Mesendoderm (in vitro differentiated cells): ENCODE measurements around the gene C3.

Experiments used
- DNase-seq: peaks from one replicate; pipeline ENCODE4 v3.0.0; 2013
- H2AK5ac ChIP-seq: 2 replicates; pipeline ENCODE4 v1.6.1; 2013; ENCODE audit warnings: low read length, inconsistent platforms
- H2BK120ac ChIP-seq: 2 replicates; pipeline ENCODE4 v1.6.1; 2013; ENCODE audit warnings: low read depth, mild to moderate bottlenecking, low read length, moderate library complexity, mixed read lengths
- H2BK15ac ChIP-seq: replicated peaks from 2 replicates; pipeline ENCODE4 v1.6.1; 2013; ENCODE audit warnings: low read depth, mild to moderate bottlenecking, moderate library complexity
- H2BK5ac ChIP-seq: 2 replicates; pipeline ENCODE4 v1.6.1; 2013; ENCODE audit warnings: low read length, inconsistent platforms
- H3K18ac ChIP-seq: 2 replicates; pipeline ENCODE4 v1.6.1; 2013; ENCODE audit warnings: mild to moderate bottlenecking, low read length, mixed read lengths
- H3K23ac ChIP-seq: one replicate; pipeline ENCODE4 v1.6.1; 2013; ENCODE audit warnings: low read length
- H3K27ac ChIP-seq: 2 replicates; pipeline ENCODE4 v1.5.1; 2013; ENCODE audit warnings: low read depth, mild to moderate bottlenecking, inconsistent platforms, low read length, moderate library complexity
- H3K27me3 ChIP-seq: 2 replicates; pipeline ENCODE4 v1.6.1; 2013; ENCODE audit warnings: low read length, control low read depth, mild to moderate bottlenecking, inconsistent platforms; ENCODE audit not compliant: insufficient read depth, poor library complexity
- H3K36me3 ChIP-seq: 2 replicates; pipeline ENCODE4 v1.6.1; 2013; ENCODE audit warnings: low read length, inconsistent platforms; ENCODE audit not compliant: control insufficient read depth, insufficient read depth
- H3K4ac ChIP-seq: one replicate; pipeline ENCODE4 v1.6.1; 2013; ENCODE audit warnings: low read depth, mild to moderate bottlenecking, low read length, moderate library complexity
- H3K4me1 ChIP-seq: 2 replicates; pipeline ENCODE4 v1.6.1; 2013; ENCODE audit warnings: low read depth, low read length, inconsistent platforms; ENCODE audit not compliant: control insufficient read depth
- H3K4me2 ChIP-seq: 2 replicates; pipeline ENCODE4 v1.6.1; 2013; ENCODE audit warnings: low read length
- H3K4me3 ChIP-seq: 2 replicates; pipeline ENCODE4 v1.5.1; 2013; ENCODE audit warnings: mild to moderate bottlenecking, low read length
- H3K56ac ChIP-seq: one replicate; pipeline ENCODE4 v1.6.1; 2013; ENCODE audit warnings: low read length
- H3K79me1 ChIP-seq: 2 replicates; pipeline ENCODE4 v1.6.1; 2013; ENCODE audit warnings: low read length, inconsistent platforms
- H3K79me2 ChIP-seq: 2 replicates; pipeline ENCODE4 v1.6.1; 2013; ENCODE audit warnings: mild to moderate bottlenecking, low read length; ENCODE audit not compliant: control insufficient read depth, insufficient read depth
- H3K9ac ChIP-seq: 2 replicates; pipeline ENCODE4 v1.6.1; 2013; ENCODE audit warnings: low read length, inconsistent platforms
- H4K5ac ChIP-seq: one replicate; pipeline ENCODE4 v1.6.1; 2013; ENCODE audit warnings: low read length
- H4K8ac ChIP-seq: one replicate; pipeline ENCODE4 v1.6.1; 2013; ENCODE audit warnings: low read depth, mild to moderate bottlenecking, control low read depth, low read length, moderate library complexity
- WGBS: extraction: QIAGEN DNeasy Blood & Tissue Kit; methylation state at CpG from one replicate; pipeline ENCODE4 v1.1.7; 2013; ENCODE audit warnings: low lambda C conversion rate, missing lambda C conversion rate; ENCODE audit not compliant: insufficient coverage; ENCODE audit errors: extremely low coverage; 5-methylcytosine and 5-hydroxymethylcytosine counted together

Gene C3

GRCh38 chr19:6730153-6730804, 9.8 kb upstream of the C3 start:
- Histone ChIP-seq H3K4ac (no peak overlapping the region), H3K79me2 (no peaks in the 10 kb centered on the region), H2AK5ac (no peak overlapping the region), H3K36me3 (no peaks in the 10 kb centered on the region), H2BK15ac (no peak overlapping the region), H4K8ac (no peak overlapping the region), H3K4me1 (no peaks in the 10 kb centered on the region), H3K79me1 (no peaks in the 10 kb centered on the region), H3K4me2 (no peak overlapping the region), H4K5ac (no peak overlapping the region), H3K27me3 (no peaks in the 10 kb centered on the region), H2BK120ac (no peak overlapping the region), H3K4me3 (no peak overlapping the region), H2BK5ac (no peak overlapping the region), H3K23ac (no peak overlapping the region), H3K18ac (no peak overlapping the region), H3K9ac (no peak overlapping the region), H3K27ac (no peak overlapping the region), H3K56ac (peak overlapping the region; percentile 67)
- WGBS = no CpG with 5 or more reads among the region's 27 CpGs
- peak; percentile 82 for DNase-seq

GRCh38 chr19:6729573-6730152, 9.2 kb upstream of the C3 start:
- Histone ChIP-seq H2BK15ac (no peak overlapping the region), H2BK5ac (no peak overlapping the region), H3K4ac (no peak overlapping the region), H3K79me1 (no peaks in the 10 kb centered on the region), H4K5ac (no peak overlapping the region), H3K79me2 (no peaks in the 10 kb centered on the region), H3K4me1 (no peaks in the 10 kb centered on the region), H3K56ac (no peak overlapping the region), H4K8ac (no peak overlapping the region), H3K27ac (no peak overlapping the region), H3K9ac (no peak overlapping the region), H2BK120ac (no peak overlapping the region), H3K18ac (no peak overlapping the region), H3K4me2 (no peak overlapping the region), H3K36me3 (no peaks in the 10 kb centered on the region), H3K23ac (no peak overlapping the region), H3K27me3 (no peaks in the 10 kb centered on the region), H2AK5ac (no peak overlapping the region), H3K4me3 (no peak overlapping the region)
- no peak for DNase-seq
- no CpG with 5 or more reads among the region's 23 CpGs for WGBS

- H2BK120ac ChIP-seq = no peak overlapping the region
- no peaks in the 10 kb centered on the region for H3K4me1 ChIP-seq
- no peak overlapping the region for H4K8ac ChIP-seq
- no peaks in the 10 kb centered on the region for H3K36me3 ChIP-seq
- no peak overlapping the region for H3K9ac ChIP-seq
- no peak overlapping the region for H3K27ac ChIP-seq
- no peaks in the 10 kb centered on the region for H3K79me2 ChIP-seq
- peak overlapping the region; percentile 10 for H3K56ac ChIP-seq
- H3K79me1 ChIP-seq = no peaks in the 10 kb centered on the region
- no peak overlapping the region for H3K23ac ChIP-seq
- no peak overlapping the region for H3K18ac ChIP-seq
- WGBS = no CpG with 5 or more reads among the region's 8 CpGs
- no peak overlapping the region for H2AK5ac ChIP-seq
- no peak overlapping the region for H2BK5ac ChIP-seq
- H2BK15ac ChIP-seq = no peak overlapping the region
- no peak overlapping the region for H3K4me2 ChIP-seq
- no peak overlapping the region for H3K4me3 ChIP-seq
- H4K5ac ChIP-seq = no peak overlapping the region
- H3K27me3 ChIP-seq = no peaks in the 10 kb centered on the region
- no peak for DNase-seq
- no peak overlapping the region for H3K4ac ChIP-seq
Measured at GRCh38 chr19:6728346-6728745, 7.9 kb upstream of the C3 start.

GRCh38 chr19:6725513-6726231, 5.2 kb upstream of the C3 start:
- Histone ChIP-seq H3K79me1 (no peaks in the 10 kb centered on the region), H2BK15ac (no peak overlapping the region), H3K27me3 (no peaks in the 10 kb centered on the region), H3K9ac (no peak overlapping the region), H3K36me3 (no peaks in the 10 kb centered on the region), H2BK120ac (no peak overlapping the region), H4K5ac (no peak overlapping the region), H2AK5ac (no peak overlapping the region), H3K4ac (no peak overlapping the region), H2BK5ac (no peak overlapping the region), H3K4me1 (no peaks in the 10 kb centered on the region), H3K27ac (no peak overlapping the region), H3K4me2 (no peak overlapping the region), H3K18ac (no peak overlapping the region), H3K4me3 (no peak overlapping the region), H4K8ac (no peak overlapping the region), H3K23ac (no peak overlapping the region), H3K56ac (no peak overlapping the region), H3K79me2 (no peaks in the 10 kb centered on the region)
- DNase-seq = no peak
- no CpG with 5 or more reads among the region's 16 CpGs for WGBS

GRCh38 chr19:6724631-6725492, 4.4 kb upstream of the C3 start:
- H3K4ac ChIP-seq = no peak overlapping the region
- no peak overlapping the region for H3K56ac ChIP-seq
- no peak overlapping the region for H3K27ac ChIP-seq
- H3K4me3 ChIP-seq = no peak overlapping the region
- no peaks in the 10 kb centered on the region for H3K27me3 ChIP-seq
- H2AK5ac ChIP-seq = no peak overlapping the region
- no peak overlapping the region for H2BK5ac ChIP-seq
- no peaks in the 10 kb centered on the region for H3K4me1 ChIP-seq
- no peaks in the 10 kb centered on the region for H3K36me3 ChIP-seq
- H4K5ac ChIP-seq = no peak overlapping the region
- no peaks in the 10 kb centered on the region for H3K79me1 ChIP-seq
- no peaks in the 10 kb centered on the region for H3K79me2 ChIP-seq
- no peak overlapping the region for H2BK15ac ChIP-seq
- no peak overlapping the region for H2BK120ac ChIP-seq
- no peak overlapping the region for H3K9ac ChIP-seq
- H4K8ac ChIP-seq = no peak overlapping the region
- no CpG with 5 or more reads among the region's 15 CpGs for WGBS
- H3K23ac ChIP-seq = no peak overlapping the region
- no peak for DNase-seq
- H3K4me2 ChIP-seq = no peak overlapping the region
- H3K18ac ChIP-seq = no peak overlapping the region
